NB4 (cell line): ENCODE results near the gene SLC43A2.

ENCODE experiments used
- CTCF ChIP-seq: IDR thresholded peaks from one replicate; pipeline ENCODE4 v1.5.1; 2012; ENCODE audit warnings: low read depth, low read length
- MYC ChIP-seq: IDR thresholded peaks from 2 replicates; pipeline ENCODE4 v1.6.1; 2011; ENCODE audit warnings: low read depth, low read length

- TF ChIP-seq CTCF (no peak), MYC (no peak)
Measured at GRCh38 chr17:1635675-1636465, 7.2 kb upstream of the SLC43A2 start.
